Stimulated activated CD8-positive, alpha-beta memory T cell treated with anti-CD3 and anti-CD28 coated beads, Interleukin-12 subunit alpha, Interleukin-12 subunit beta, amount 100 ng/mL, for 4 hours (primary cell): ENCODE data around the gene GPBP1L1.

Experiments used
- DNase-seq: peaks from one replicate; pipeline ENCODE4 v3.0.0-alpha.2; 2020; ENCODE audit warnings: low read depth

The GPBP1L1 gene

GRCh38 chr1:45589861-45590260 is 96.5 kb downstream of the GPBP1L1 start:
- no peak for DNase-seq

- no peak for DNase-seq
These were observed 99.6 kb downstream of the GPBP1L1 start for GRCh38 chr1:45586769-45587168.

- no peak for DNase-seq
These were observed 100.7 kb downstream of the GPBP1L1 start for GRCh38 chr1:45585496-45586075.

- no peak for DNase-seq
These were observed 101.3 kb downstream of the GPBP1L1 start for GRCh38 chr1:45585110-45585426.

- DNase-seq, result peak; percentile 78
These were observed 101.8 kb downstream of the GPBP1L1 start for GRCh38 chr1:45584351-45585109.

- peak; percentile 85 for DNase-seq
These were observed 102.5 kb downstream of the GPBP1L1 start, which contains the start of gene NASP for GRCh38 chr1:45583666-45584350. Gene NASP, plus strand, starts transcription at chr1:45584041. Its CDS starts 106 bp downstream, at chr1:45584147.

GRCh38 chr1:45583264-45583665 is 103.1 kb downstream of the GPBP1L1 start:
- peak; percentile 81 for DNase-seq
